Gastroesophageal sphincter (tissue), 4 donors: ENCODE data around the gene MYH2. TPM values are rescaled to one million over a fixed set of nuclear protein-coding genes. Genes with fewer than 3 reads are reported as not detected.

Source experiments
- ATAC-seq: fragments of 150-250 bp; one replicate; pipeline ENCODE4 v1.9.1; 2016; ENCODE audit warnings: mild to moderate bottlenecking, moderate library complexity
- H3K27ac ChIP-seq, 4 donors: fragments of 200-600 bp; sonication (generic) in 3 of 4; 1 replicate in 3 of 4; 2 replicates in 1 of 4; pipeline ENCODE4 v1.5.1; 2016 to 2019
- H3K27me3 ChIP-seq: fragments of 200-600 bp; sonication (generic); one replicate; pipeline ENCODE4 v1.5.1; 2019
- H3K36me3 ChIP-seq, 2 donors: fragments of 200-600 bp; sonication (generic); one replicate each; pipeline ENCODE4 v1.5.1; 2019; ENCODE audit warnings: control low read depth in 1 of 2
- H3K4me1 ChIP-seq, 3 donors: fragments of 200-600 bp; sonication (generic); 1 replicate in 2 of 3; 2 replicates in 1 of 3; pipeline ENCODE4 v1.5.1; 2016 to 2019; ENCODE audit warnings: control low read depth in 2 of 3
- H3K4me3 ChIP-seq, 2 donors: fragments of 200-600 bp; sonication (generic); one replicate each; pipeline ENCODE4 v1.5.1; 2019; ENCODE audit warnings: mild to moderate bottlenecking in 1 of 2, moderate library complexity in 1 of 2
- H3K9me3 ChIP-seq, 3 donors: fragments of 200-600 bp; sonication (generic); one replicate each; pipeline ENCODE4 v1.5.1; 2017 to 2019; ENCODE audit warnings: control low read depth in 2 of 3
- EP300 ChIP-seq: sonication (generic); formaldehyde crosslinking; IDR thresholded peaks from one replicate; pipeline ENCODE4 v1.6.1; 2017; ENCODE audit warnings: antibody characterized with exemption, mild to moderate bottlenecking
- POLR2A ChIP-seq, 2 donors: fragments of 450-650 bp; IDR thresholded peaks; one replicate each; pipeline ENCODE4 v1.6.1; 2017; ENCODE audit warnings: antibody characterized with exemption in 2 of 2, mild to moderate bottlenecking in 2 of 2, moderate library complexity in 1 of 2
- POLR2AphosphoS5 ChIP-seq: sonication (generic); formaldehyde crosslinking; IDR thresholded peaks from one replicate; pipeline ENCODE4 v1.6.1; 2017; ENCODE audit warnings: antibody characterized with exemption
- WGBS, 2 donors: methylation state at CpG; one replicate each; pipeline ENCODE4 v1.1.5; 2018; ENCODE audit warnings: low coverage in 1 of 2; 5-methylcytosine and 5-hydroxymethylcytosine counted together
- total RNA-seq, 4 donors: library from RNA; depleted of rRNA; stranded (reverse); fragments of >200 nt; gene quantifications; one replicate each; pipeline ENCODE4 v1.1.0, GENCODE V29; 2016
- TF ChIP-seq, protein P1 (sequence below), 4 experiments: fragments of 200-600 bp in 2 of 4; fragments of 450-650 bp in 2 of 4; sonication (generic) in 1 of 4; IDR thresholded peaks; one replicate each; pipeline ENCODE4 v1.5.1; 2017 to 2019; ENCODE audit warnings: antibody characterized with exemption in 4 of 4, mild to moderate bottlenecking in 2 of 4, moderate library complexity in 2 of 4

MYH2 gene
- total RNA-seq, 4 donors from 2014 or later = 1.0 to 2.8 TPM; not detected in 2

DNA sequence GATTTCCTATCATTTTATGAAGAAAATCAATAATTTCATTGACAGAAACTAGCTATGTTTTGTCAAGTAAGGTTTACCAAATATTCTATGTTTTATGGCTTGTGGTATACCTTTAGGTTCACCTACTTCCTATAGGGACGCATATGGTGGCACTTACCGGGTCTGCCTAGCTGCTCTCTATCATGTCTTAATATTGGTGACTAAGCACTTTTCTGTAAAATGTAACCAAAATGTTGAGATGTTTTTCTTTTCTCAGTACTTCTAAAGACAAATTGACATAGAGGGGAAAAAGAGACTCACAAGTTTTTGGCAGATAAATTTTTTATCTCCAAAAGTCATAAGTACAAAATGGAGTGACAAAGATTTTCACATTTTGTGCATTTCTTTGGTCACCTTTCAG, 57.5 kb downstream of the MYH2 start:
- no peak for ATAC-seq
- no peak for TF ChIP-seq POLR2A (IDR thresholded peaks at IDR 0.05)
- TF ChIP-seq, protein P1, sequence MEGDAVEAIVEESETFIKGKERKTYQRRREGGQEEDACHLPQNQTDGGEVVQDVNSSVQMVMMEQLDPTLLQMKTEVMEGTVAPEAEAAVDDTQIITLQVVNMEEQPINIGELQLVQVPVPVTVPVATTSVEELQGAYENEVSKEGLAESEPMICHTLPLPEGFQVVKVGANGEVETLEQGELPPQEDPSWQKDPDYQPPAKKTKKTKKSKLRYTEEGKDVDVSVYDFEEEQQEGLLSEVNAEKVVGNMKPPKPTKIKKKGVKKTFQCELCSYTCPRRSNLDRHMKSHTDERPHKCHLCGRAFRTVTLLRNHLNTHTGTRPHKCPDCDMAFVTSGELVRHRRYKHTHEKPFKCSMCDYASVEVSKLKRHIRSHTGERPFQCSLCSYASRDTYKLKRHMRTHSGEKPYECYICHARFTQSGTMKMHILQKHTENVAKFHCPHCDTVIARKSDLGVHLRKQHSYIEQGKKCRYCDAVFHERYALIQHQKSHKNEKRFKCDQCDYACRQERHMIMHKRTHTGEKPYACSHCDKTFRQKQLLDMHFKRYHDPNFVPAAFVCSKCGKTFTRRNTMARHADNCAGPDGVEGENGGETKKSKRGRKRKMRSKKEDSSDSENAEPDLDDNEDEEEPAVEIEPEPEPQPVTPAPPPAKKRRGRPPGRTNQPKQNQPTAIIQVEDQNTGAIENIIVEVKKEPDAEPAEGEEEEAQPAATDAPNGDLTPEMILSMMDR (IDR thresholded peaks at IDR 0.05) = no peak
- no peak for TF ChIP-seq EP300
- no peak for TF ChIP-seq POLR2AphosphoS5
- H3K4me1 ChIP-seq = no peaks in the 10 kb centered on the region
- no peaks in the 10 kb centered on the region for H3K27me3 ChIP-seq
- peaks cover 0 to 34% (median 0%) of the 10 kb centered on the region in 3 donors for H3K9me3 ChIP-seq
- H3K4me3 ChIP-seq = no peak overlapping the region
- H3K36me3 ChIP-seq = no peaks in the 10 kb centered on the region
- 91 to 94% methylated on average over 2 of the region's 2 CpGs for WGBS, 2 donors
- no peak overlapping the region for H3K27ac ChIP-seq

DNA sequence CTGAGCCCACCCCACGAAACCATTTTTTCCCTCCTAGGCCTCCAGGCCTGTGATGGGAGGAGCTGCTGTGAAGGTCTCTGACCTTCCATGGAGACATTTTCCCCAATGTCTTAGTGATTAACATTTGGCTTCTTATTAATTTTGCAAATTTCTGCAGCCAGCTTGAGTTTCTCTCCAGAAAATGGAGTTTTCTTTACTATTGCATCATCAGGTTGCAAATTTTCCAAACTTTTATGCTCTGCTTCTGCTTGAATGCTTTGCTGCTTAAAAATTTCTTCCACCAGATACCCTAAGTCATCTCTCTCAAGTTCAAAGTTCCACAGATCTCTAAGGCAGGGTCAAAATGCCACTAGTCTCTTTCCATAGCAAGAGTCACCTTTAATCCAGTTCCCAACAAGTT, 67.2 kb downstream of the MYH2 start:
- no peak for TF ChIP-seq POLR2AphosphoS5
- TF ChIP-seq EP300 = no peak
- no peak for TF ChIP-seq POLR2A (IDR thresholded peaks at IDR 0.05)
- TF ChIP-seq, protein P1 (IDR thresholded peaks at IDR 0.05) = no peak

DNA sequence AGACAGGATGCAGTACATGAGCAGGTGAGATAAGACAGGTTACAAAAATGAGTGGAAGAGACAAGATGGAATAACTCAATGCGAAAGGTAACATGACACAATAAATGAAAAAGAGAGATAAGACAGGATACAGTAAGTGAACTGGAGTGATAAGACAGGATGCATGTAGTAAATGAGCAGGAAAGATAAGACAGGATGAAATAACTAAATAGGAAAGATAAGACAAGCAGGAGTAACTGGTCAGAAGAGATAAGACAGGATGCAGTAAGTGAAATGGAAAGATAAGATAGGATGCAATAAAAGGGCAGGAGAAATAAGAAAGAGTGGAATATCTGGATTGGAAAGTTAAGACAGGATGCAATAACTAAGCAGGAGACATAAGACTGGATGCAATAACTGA, 71.8 kb downstream of the MYH2 start:
- Histone ChIP-seq H3K36me3 (no peaks in the 10 kb centered on the region), H3K27me3 (no peaks in the 10 kb centered on the region), H3K4me3 (no peak overlapping the region), H3K27ac (no peak overlapping the region), H3K4me1 (no peaks in the 10 kb centered on the region), H3K9me3 (peaks cover 0 to 15% (median 0%) of the 10 kb centered on the region in 3 donors)
- TF ChIP-seq POLR2AphosphoS5 (no peak), EP300 (no peak), POLR2A (IDR thresholded peaks at IDR 0.05) (no peak)
- TF ChIP-seq, protein P1 (IDR thresholded peaks at IDR 0.05) = no peak
- ATAC-seq = no peak
- 50 to 100% methylated on average over 1 of the region's 1 CpG for WGBS, 2 donors

More for the DNA sequence above, 67.2 kb downstream of the MYH2 start:
- Histone ChIP-seq H3K36me3 (no peaks in the 10 kb centered on the region), H3K4me1 (no peaks in the 10 kb centered on the region), H3K4me3 (no peak overlapping the region), H3K27ac (no peak overlapping the region), H3K9me3 (peaks cover 0 to 25% (median 0%) of the 10 kb centered on the region in 3 donors), H3K27me3 (no peaks in the 10 kb centered on the region)
- no peak for ATAC-seq
- WGBS, 2 donors = 75% methylated on average over 1 of the region's 1 CpG; no CpG with 5 or more reads in 1 of the 2 donors

DNA sequence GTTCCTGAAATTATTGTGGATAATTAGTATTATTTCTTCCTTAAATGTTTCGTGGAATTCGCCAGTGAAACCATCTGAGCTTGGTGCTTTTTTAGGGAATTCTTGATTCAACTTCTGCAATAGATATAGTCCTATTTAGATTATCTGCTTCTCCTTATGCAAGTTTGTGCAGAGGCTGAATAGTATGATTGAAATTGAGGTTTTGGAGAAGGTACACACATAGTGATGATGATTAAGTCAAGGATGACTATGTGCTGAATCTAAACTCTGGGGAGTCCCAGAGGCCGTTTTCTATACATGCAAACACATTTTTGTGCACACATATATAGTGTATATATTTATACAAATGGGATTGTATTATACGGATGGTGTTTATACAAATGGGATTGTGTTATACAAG, 74.9 kb downstream of the MYH2 start:
- H3K4me3 ChIP-seq = no peak overlapping the region
- H3K9me3 ChIP-seq = no peaks in the 10 kb centered on the region
- H3K36me3 ChIP-seq = no peaks in the 10 kb centered on the region
- WGBS, 2 donors = 64 to 69% methylated on average over 4 of the region's 4 CpGs
- TF ChIP-seq EP300 (no peak), POLR2A (IDR thresholded peaks at IDR 0.05) (no peak), POLR2AphosphoS5 (no peak)
- TF ChIP-seq, protein P1 (IDR thresholded peaks at IDR 0.05) = no peak
- no peak overlapping the region for H3K27ac ChIP-seq
- H3K27me3 ChIP-seq = no peaks in the 10 kb centered on the region
- no peak for ATAC-seq
- no peaks in the 10 kb centered on the region for H3K4me1 ChIP-seq

DNA sequence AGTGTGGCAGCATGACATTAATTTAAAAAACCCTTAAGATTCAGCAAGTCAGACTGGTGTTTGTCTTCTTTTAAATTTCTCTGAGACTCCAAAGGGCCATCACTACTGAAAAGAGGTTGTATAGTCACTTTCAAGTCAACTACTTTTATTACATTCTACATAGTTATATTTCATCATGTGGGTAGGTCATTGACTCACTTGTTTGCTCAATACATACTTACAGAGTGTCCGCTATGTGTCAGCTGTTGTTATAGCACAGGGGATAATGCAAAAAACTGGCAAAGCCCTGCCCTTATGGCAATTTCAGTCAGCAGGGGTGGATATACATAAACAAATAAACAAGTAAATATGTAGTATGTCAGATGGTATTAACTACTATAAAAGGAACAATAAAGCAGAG, 77.6 kb downstream of the MYH2 start:
- no peaks in the 10 kb centered on the region for H3K9me3 ChIP-seq
- ATAC-seq = no peak
- H3K27me3 ChIP-seq = no peaks in the 10 kb centered on the region
- 100% methylated on average over 1 of the region's 1 CpG; no CpG with 5 or more reads in 1 of the 2 donors for WGBS, 2 donors
- no peak overlapping the region for H3K27ac ChIP-seq
- no peaks in the 10 kb centered on the region for H3K4me1 ChIP-seq
- no peaks in the 10 kb centered on the region for H3K36me3 ChIP-seq
- no peak overlapping the region for H3K4me3 ChIP-seq
- TF ChIP-seq POLR2A (IDR thresholded peaks at IDR 0.05) (no peak), EP300 (no peak), POLR2AphosphoS5 (no peak)
- TF ChIP-seq, protein P1 (IDR thresholded peaks at IDR 0.05) = no peak
